DMS153 treated with DMSO at 0.1 percent for 48 hours (cell line): Measurements from ENCODE around the gene FRYL.
"Not testable (repeated sequence)": the region's sequence is repeated elsewhere in the genome, so short reads cannot be mapped to it uniquely, and the experiment has no call there.

ENCODE experiments used
- DNase-seq: peaks from one replicate; lab custom pipeline; 2025; ENCODE audit not compliant: unreplicated experiment; lab: John Stamatoyannopoulos, UW

Gene FRYL

GRCh38 chr4:48779998-48780864 lies at the start of gene FRYL:
TSS of gene FRYL (minus strand) at chr4:48780279. CDS start at chr4:48634410, 145,869 bp downstream.
- peak; percentile 86 for DNase-seq

DNA sequence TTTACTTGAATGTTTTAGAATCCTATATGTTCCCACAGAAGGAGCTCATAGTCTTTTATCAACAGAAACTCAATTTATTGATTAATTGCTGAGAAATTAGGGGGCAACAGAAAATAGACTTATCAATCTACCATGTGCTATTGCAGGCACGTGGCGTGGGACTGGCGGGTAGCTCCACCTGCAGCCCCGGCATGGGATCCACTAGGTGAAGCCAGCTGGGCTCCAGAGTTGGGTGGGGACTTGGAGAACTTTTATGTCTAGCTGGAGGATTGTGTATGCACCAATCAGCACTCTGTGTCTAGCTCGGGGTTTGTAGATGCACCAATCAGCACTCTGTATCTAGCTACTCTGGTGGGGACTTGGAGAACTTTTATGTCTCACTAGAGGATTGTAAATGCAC lies 47.5 kb upstream of the FRYL start:
- DNase-seq: no peak

GRCh38 chr4:48821431-48821830 lies 41.4 kb upstream of the FRYL start:
- not testable (repeated sequence) for DNase-seq

- no peak for DNase-seq
Measured at GRCh38 chr4:48816971-48817370, 36.9 kb upstream of the FRYL start.

DNA sequence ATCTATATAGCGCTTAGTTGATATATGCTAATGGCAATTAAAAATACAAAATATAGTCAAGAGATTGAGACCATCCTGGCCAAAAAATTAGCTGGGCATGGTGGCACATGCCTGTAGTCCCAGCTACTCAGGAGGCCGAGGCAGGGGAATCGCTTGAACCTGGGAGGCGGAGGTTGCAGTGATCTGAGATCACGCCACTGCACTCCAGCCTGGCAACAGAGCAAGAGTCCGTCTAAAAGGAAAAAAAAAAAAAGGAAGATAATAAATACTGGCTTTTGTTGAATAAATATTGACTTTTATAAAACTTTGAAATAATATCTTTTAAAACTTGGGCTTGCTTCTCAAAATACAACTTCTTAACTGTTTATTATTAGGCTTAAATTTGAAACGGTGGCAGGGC lies 36.2 kb upstream of the FRYL start:
- not testable (repeated sequence) for DNase-seq

DNA sequence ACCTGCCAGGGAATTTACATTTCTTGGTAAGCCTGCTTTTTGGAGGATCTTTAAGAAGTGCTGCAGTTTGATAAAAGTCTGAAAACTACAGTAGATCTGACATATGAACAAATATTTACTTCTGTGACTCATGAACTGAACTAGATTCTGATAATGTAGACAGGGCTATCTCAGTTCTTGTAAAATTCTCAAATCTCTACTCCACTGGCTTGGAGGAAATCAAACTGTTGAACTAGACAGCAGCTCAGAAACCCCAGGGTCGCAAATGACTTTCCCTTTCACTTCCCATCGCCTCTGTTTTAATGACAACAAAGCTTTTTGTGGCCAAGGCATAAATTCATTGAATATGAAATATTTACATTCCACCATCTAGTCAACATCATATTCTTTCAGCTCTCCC lies 35.4 kb upstream of the FRYL start:
- no peak for DNase-seq

GRCh38 chr4:48813964-48814363 lies 33.9 kb upstream of the FRYL start:
- DNase-seq: no peak

GRCh38 chr4:48812866-48813265 lies 32.8 kb upstream of the FRYL start:
- DNase-seq: no peak

DNA sequence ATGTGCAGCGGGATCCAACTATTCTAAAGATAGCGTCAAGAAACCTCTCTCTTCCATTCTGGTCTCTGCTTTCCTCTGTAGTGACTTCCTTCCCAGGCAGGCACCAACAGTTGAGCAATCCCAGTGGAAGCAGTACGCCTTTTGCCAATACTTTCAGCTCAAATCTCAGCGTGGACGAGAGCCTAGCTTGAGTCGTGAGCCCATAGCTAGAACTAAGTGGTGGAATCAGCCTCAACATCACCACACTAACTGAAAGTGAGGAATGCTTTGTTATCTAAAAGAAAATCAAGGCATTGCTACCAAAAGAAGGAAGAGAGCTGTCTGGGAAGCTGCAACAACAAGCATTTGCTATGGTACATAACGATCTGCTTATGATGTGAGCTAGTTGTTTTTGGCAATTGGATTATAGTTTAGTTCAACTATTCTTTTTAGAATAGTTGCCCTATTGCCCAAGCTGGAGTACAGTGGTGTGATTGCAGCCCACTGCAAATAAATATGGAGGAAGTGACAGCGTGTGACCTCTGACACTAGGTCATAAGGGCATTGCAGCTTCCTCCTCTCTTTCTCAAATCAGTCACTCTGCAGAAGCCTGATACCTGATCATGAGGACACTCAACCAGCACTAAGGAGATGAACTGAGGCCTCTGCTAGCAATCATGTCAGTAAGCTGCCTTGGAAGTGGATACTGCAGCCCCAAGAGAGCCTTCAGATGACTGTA lies 24.7 kb upstream of the FRYL start:
- no peak for DNase-seq

GRCh38 chr4:48801016-48801715 lies 21.1 kb upstream of the FRYL start:
- DNase-seq: no peak

DNA sequence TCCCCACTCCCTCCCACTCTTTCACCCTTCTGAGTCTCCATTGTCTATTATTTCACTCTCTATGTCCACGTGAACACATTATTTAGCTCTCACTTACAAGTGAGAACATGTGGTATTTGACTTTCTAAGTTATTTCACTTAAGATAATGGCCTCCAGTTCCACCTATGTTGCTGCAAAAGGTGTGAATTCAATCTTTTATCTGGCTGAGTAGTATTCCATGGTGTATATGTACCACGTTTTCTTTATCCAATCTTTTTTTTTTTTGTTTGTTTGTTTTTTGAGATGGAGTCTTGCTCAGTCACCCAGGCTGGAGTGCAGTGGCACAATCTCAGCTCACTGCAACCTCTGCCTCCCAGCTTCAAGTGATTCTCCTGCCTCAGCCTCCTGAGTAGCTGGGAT lies 20.1 kb upstream of the FRYL start:
- not testable (repeated sequence) for DNase-seq

GRCh38 chr4:48799157-48799556 lies 19.1 kb upstream of the FRYL start:
- no peak for DNase-seq

DNA sequence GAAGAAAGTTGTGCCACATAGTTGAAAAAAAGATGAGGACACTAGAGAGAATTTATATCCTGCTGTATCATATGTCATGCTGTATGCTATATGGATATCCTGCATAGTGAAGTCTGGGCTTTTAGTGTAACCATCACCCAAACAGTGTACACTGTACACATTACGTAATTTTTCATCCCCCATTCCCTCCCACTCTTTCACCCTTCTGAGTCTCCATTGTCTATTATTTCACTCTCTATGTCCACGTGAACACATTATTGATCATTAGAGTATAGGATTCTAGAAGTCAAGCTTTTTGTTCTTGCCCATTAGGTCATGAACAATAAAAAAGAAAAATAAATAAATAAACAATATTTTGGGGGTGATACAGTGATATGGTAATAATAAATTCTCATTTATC lies 18.0 kb upstream of the FRYL start:
- DNase-seq: no peak

- no peak for DNase-seq
Measured at GRCh38 chr4:48796927-48797679, 17.0 kb upstream of the FRYL start.

- DNase-seq: no peak
Measured at GRCh38 chr4:48796191-48796926, 16.3 kb upstream of the FRYL start.

DNA sequence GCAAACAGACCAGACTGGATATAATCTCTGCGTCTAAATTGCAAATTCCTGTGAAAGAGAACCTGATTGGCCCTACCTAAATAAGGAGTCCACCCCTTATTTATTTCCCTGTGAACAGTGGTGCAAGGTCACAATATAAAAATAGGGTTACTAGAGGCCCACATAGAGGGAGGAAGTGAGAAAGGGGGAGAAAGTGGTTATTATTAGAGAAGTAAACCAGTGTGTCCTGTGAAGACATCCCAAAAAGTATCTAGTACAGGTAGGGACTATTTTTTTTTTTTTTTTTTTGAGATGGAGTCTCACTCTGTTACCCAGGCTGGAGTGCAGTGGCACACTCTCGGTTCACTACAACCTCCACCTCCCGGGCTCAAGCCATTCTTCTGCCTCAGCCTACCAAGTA lies 15.0 kb upstream of the FRYL start:
- no peak for DNase-seq

- no peak for DNase-seq
Measured at GRCh38 chr4:48792348-48793006, 12.4 kb upstream of the FRYL start.

DNA sequence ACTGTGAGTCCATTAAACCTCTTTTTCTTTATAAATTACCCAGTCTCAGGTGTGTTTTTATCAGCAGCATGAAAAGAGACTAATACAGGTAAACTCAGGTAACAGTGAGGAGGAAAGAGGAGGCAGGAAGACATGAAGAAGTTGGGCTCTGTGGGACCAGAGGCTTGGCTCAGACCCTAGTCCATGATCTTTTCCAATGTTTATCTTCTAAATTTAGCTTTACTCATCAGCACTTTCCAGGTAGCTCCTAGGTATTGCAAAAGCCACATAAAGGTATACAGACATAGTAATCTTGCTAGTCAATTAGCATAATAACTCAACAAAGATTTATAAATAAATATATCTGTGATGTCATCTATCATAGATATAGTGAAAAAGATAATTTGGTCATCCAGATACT lies 11.2 kb upstream of the FRYL start:
- DNase-seq: no peak

DNA sequence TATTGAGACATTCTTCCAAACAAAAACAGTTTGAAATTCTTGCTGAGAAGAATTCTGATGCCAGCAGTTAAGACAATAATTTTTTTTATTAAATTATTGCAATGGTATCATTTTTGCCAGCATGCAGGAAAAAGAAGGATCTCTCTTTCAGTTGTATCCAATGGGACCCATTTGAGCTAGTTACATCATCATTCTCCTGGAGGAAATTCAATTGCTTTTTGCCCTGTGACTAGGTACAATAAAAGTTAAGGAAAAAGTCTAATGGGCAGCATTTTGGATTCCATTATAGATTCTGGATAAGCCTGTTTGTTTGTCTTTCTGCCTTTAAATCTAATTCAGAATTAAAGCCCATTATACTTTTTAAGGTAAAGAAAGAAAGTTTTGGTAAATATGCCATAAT lies 10.5 kb upstream of the FRYL start:
- DNase-seq: no peak

DNA sequence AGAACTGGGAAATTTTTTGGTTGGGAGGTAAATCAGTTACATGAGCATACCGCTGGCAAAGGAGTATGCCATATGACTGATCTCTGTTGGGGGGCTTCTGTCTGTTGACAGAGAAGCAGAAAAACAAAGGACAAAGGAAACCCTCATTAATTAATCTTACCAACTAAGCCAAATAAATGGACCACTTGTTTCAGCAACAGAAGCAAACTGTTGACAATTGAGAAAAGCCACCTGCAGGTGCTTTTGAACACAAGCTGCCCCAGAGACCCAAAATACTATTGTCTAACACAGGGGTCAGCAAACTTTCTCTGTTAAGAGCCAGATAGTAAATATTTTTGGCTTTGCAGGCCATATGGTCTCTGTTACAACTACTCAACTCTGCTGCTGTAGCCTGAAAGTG lies 7.0 kb upstream of the FRYL start:
- no peak for DNase-seq
